ENCODE measurements around the gene LIPC. TPM values are rescaled to one million over a fixed set of nuclear protein-coding genes. Genes with fewer than 3 reads are reported as not detected.
A peak's percentile ranks its signal among the peaks of the same experiment; 100 is the strongest.

The LIPC gene
- total and polyA plus RNA-seq, 8 donors = 0.23 to 7.5 (median 0.76) TPM; not detected in 4

DNA sequence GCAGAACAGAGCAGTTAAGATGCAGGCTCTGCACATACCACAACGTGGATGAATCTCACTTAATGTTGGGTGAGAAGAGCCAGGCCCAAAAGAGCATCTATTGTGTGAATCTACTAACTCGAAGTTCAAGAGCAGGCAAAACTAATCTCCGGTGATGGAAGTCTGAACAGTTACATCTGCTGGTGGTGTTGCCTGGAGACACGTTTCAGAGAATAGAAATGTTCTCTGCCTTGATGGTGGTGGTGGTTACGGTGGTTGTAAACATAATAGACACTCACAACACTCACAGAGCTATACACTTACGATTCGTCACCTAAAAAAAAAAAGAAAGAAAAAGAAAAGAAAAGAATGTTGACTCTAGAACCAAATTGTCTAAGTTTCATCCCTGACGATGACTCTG lies 86.8 kb downstream of the LIPC start:
- intact Hi-C loops (cut with DNase I; ENCODE audit: low total_unique reads) = no loop called here
- H3K27ac ChIP-seq = no peak overlapping the region
- H3K9me3 ChIP-seq = no peaks in the 10 kb centered on the region
- TF ChIP-seq EP300 (IDR thresholded peaks at IDR 0.05) (no peak), POLR2A (IDR thresholded peaks at IDR 0.05) (no peak), POLR2AphosphoS5 (IDR thresholded peaks at IDR 0.05) (no peak)
- TF ChIP-seq, protein P1, sequence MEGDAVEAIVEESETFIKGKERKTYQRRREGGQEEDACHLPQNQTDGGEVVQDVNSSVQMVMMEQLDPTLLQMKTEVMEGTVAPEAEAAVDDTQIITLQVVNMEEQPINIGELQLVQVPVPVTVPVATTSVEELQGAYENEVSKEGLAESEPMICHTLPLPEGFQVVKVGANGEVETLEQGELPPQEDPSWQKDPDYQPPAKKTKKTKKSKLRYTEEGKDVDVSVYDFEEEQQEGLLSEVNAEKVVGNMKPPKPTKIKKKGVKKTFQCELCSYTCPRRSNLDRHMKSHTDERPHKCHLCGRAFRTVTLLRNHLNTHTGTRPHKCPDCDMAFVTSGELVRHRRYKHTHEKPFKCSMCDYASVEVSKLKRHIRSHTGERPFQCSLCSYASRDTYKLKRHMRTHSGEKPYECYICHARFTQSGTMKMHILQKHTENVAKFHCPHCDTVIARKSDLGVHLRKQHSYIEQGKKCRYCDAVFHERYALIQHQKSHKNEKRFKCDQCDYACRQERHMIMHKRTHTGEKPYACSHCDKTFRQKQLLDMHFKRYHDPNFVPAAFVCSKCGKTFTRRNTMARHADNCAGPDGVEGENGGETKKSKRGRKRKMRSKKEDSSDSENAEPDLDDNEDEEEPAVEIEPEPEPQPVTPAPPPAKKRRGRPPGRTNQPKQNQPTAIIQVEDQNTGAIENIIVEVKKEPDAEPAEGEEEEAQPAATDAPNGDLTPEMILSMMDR (IDR thresholded peaks at IDR 0.05) = no peak
- H3K4me3 ChIP-seq = no peak overlapping the region
- peaks cover 0 to 42% (median 8%) of the 10 kb centered on the region in 4 donors for H3K4me1 ChIP-seq
- no peaks in the 10 kb centered on the region for H3K27me3 ChIP-seq
- H3K36me3 ChIP-seq = no peaks in the 10 kb centered on the region
- WGBS, 5 donors = 59 to 84% (median 69%) methylated on average over 6 to 8 of the region's 8 CpGs
- DNase-seq = peak in 1 of 2 donors; percentile 36

GRCh38 chr15:58519516-58519915 lies 87.7 kb downstream of the LIPC start:
- H3K36me3 ChIP-seq = no peaks in the 10 kb centered on the region
- H3K4me3 ChIP-seq = no peak overlapping the region
- TF ChIP-seq POLR2AphosphoS5 (IDR thresholded peaks at IDR 0.05) (no peak), POLR2A (IDR thresholded peaks at IDR 0.05) (no peak), EP300 (IDR thresholded peaks at IDR 0.05) (no peak)
- TF ChIP-seq, protein P1 (IDR thresholded peaks at IDR 0.05) = no peak
- H3K27me3 ChIP-seq = no peaks in the 10 kb centered on the region
- WGBS, 5 donors = 18 to 44% (median 30%) methylated on average over 5 of the region's 5 CpGs
- intact Hi-C loops (cut with DNase I; ENCODE audit: low total_unique reads) = no loop called here
- no peak for DNase-seq
- no peak overlapping the region for H3K27ac ChIP-seq
- no peaks in the 10 kb centered on the region for H3K9me3 ChIP-seq
- peaks cover 0 to 42% (median 8%) of the 10 kb centered on the region in 4 donors for H3K4me1 ChIP-seq

GRCh38 chr15:58520464-58520863 lies 88.7 kb downstream of the LIPC start:
- no peaks in the 10 kb centered on the region for H3K9me3 ChIP-seq
- H3K27me3 ChIP-seq = no peaks in the 10 kb centered on the region
- TF ChIP-seq POLR2A (IDR thresholded peaks at IDR 0.05) (no peak), EP300 (IDR thresholded peaks at IDR 0.05) (no peak), POLR2AphosphoS5 (IDR thresholded peaks at IDR 0.05) (no peak)
- TF ChIP-seq, protein P1 (IDR thresholded peaks at IDR 0.05) = no peak
- DNase-seq = no peak
- H3K36me3 ChIP-seq = no peaks in the 10 kb centered on the region
- peaks cover 0 to 42% (median 8%) of the 10 kb centered on the region in 4 donors for H3K4me1 ChIP-seq
- WGBS, 5 donors = 77 to 92% (median 83%) methylated on average over 9 of the region's 9 CpGs
- intact Hi-C loops (cut with DNase I; ENCODE audit: low total_unique reads) = no loop called here
- peak overlapping the region in 1 of 5 donors; percentile 42 for H3K27ac ChIP-seq
- H3K4me3 ChIP-seq = no peak overlapping the region

- DNase-seq = no peak
Measured at GRCh38 chr15:58520936-58521292, 89.1 kb downstream of the LIPC start.

More at GRCh38 chr15:58520936-58521292, 89.1 kb downstream of the LIPC start:
- WGBS, 5 donors = 74 to 92% (median 79%) methylated on average over 4 of the region's 4 CpGs
- TF ChIP-seq POLR2AphosphoS5 (IDR thresholded peaks at IDR 0.05) (no peak), POLR2A (IDR thresholded peaks at IDR 0.05) (no peak), EP300 (IDR thresholded peaks at IDR 0.05) (no peak)
- TF ChIP-seq, protein P1 (IDR thresholded peaks at IDR 0.05) = no peak
- Histone ChIP-seq H3K4me1 (peaks cover 0 to 42% (median 8%) of the 10 kb centered on the region in 4 donors), H3K27me3 (no peaks in the 10 kb centered on the region), H3K27ac (peak overlapping the region in 2 of 5 donors; percentile 42 to 58), H3K36me3 (no peaks in the 10 kb centered on the region), H3K4me3 (no peak overlapping the region), H3K9me3 (no peaks in the 10 kb centered on the region)
- intact Hi-C loops (cut with DNase I; ENCODE audit: low total_unique reads) = no loop called here

Data from stomach (tissue), 9 donors.